Measurements from ENCODE around the gene TENM4.

TENM4 gene

GRCh38 chr11:78935398-78936068 is 505.3 kb downstream of the TENM4 start:
- no peak for DNase-seq (ENCODE audit: low read depth)

- no peak for DNase-seq (ENCODE audit: low read depth)
Measured at GRCh38 chr11:78933350-78933749, 507.5 kb downstream of the TENM4 start.

- DNase-seq (ENCODE audit: low read depth), result no peak
Measured at GRCh38 chr11:78932757-78933156, 508.1 kb downstream of the TENM4 start.

- no peak for DNase-seq (ENCODE audit: low read depth)
Measured at GRCh38 chr11:78931891-78932290, 508.9 kb downstream of the TENM4 start.

GRCh38 chr11:78930810-78931523 is 509.9 kb downstream of the TENM4 start:
- DNase-seq (ENCODE audit: low read depth), result no peak

- no peak for DNase-seq (ENCODE audit: low read depth)
Measured at GRCh38 chr11:78929906-78930220, 511.0 kb downstream of the TENM4 start.

- DNase-seq (ENCODE audit: low read depth), result no peak
Measured at GRCh38 chr11:78929207-78929905, 511.5 kb downstream of the TENM4 start.

GRCh38 chr11:78927511-78927910 is 513.3 kb downstream of the TENM4 start:
- DNase-seq (ENCODE audit: low read depth), result no peak

GRCh38 chr11:78926633-78927338 is 514.0 kb downstream of the TENM4 start:
- no peak for DNase-seq (ENCODE audit: low read depth)

GRCh38 chr11:78925387-78925786 is 515.4 kb downstream of the TENM4 start:
- DNase-seq (ENCODE audit: low read depth), result no peak

- DNase-seq (ENCODE audit: low read depth), result no peak
Measured at GRCh38 chr11:78922859-78923625, 517.8 kb downstream of the TENM4 start.

- DNase-seq (ENCODE audit: low read depth), result no peak
Measured at GRCh38 chr11:78921509-78921908, 519.3 kb downstream of the TENM4 start.

GRCh38 chr11:78920329-78920728 is 520.5 kb downstream of the TENM4 start:
- DNase-seq (ENCODE audit: low read depth), result no peak

GRCh38 chr11:78916759-78917158 is 524.1 kb downstream of the TENM4 start:
- no peak for DNase-seq (ENCODE audit: low read depth)

- no peak for DNase-seq (ENCODE audit: low read depth)
Measured at GRCh38 chr11:78914503-78914902, 526.3 kb downstream of the TENM4 start.

GRCh38 chr11:78912778-78913177 is 528.1 kb downstream of the TENM4 start:
- DNase-seq (ENCODE audit: low read depth), result no peak

- DNase-seq (ENCODE audit: low read depth), result no peak
Measured at GRCh38 chr11:78910322-78910721, 530.5 kb downstream of the TENM4 start.

- DNase-seq (ENCODE audit: low read depth), result no peak
Measured at GRCh38 chr11:78909386-78909785, 531.4 kb downstream of the TENM4 start.

- no peak for DNase-seq (ENCODE audit: low read depth)
Measured at GRCh38 chr11:78907636-78908035, 533.2 kb downstream of the TENM4 start.

- DNase-seq (ENCODE audit: low read depth), result no peak
Measured at GRCh38 chr11:78906566-78906965, 534.3 kb downstream of the TENM4 start.

- DNase-seq (ENCODE audit: low read depth), result no peak
Measured at GRCh38 chr11:78905756-78906155, 535.1 kb downstream of the TENM4 start.
